ENCODE measurements around the gene PLEKHA7.

DNA sequence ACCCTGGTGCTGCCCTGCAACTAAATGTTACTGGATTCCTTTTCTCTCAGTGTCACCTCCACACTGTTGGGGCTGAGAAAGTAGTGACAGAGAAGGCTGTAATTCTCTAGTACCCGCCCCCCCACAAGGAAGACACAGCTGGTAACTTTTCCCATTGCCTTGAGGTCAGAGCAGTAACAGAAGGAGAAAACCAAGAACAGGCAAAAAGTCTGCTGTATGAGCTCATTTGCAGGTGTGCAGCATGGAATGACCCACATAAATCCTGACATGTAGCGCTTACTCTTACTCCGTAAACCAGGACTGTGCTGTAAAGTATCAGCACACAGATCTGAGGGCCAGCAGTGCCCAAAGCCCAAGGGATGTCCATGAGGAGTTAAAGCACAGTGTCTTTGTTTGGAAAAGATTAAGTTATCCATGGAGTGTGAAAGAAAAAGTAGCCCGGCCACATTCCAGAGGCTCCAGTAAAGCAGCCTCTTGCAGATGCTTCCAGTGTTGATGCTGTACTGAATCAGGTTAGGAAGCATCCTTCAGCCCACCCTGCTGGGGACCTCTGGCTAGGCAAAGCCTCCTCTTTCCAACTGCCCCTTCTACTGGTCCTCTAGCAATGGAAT, 120.7 kb downstream of the PLEKHA7 start:
- TF ChIP-seq ESRRG (CRISPR knock-in tag; IDR thresholded peaks at IDR 0.05) (no peak), ZFP30 (CRISPR knock-in tag; IDR thresholded peaks at IDR 0.05) (no peak), BACH2 (CRISPR knock-in tag; IDR thresholded peaks at IDR 0.05; ENCODE audit: borderline replicate concordance) (no peak)
- TF ChIP-seq, protein P1, sequence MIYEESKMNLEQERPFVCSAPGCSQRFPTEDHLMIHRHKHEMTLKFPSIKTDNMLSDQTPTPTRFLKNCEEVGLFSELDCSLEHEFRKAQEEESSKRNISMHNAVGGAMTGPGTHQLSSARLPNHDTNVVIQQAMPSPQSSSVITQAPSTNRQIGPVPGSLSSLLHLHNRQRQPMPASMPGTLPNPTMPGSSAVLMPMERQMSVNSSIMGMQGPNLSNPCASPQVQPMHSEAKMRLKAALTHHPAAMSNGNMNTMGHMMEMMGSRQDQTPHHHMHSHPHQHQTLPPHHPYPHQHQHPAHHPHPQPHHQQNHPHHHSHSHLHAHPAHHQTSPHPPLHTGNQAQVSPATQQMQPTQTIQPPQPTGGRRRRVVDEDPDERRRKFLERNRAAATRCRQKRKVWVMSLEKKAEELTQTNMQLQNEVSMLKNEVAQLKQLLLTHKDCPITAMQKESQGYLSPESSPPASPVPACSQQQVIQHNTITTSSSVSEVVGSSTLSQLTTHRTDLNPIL (CRISPR knock-in tag; IDR thresholded peaks at IDR 0.05; ENCODE audit: low read depth) = no peak

All from SK-N-SH treated with all-trans-retinoic acid at 6 μM for 48 hours (cell line).